Naive B cell (primary cell): ENCODE measurements around the gene EIF3D. TPM values are rescaled to one million over a fixed set of nuclear protein-coding genes. Genes with fewer than 3 reads are reported as not detected.

Experiments used
- ATAC-seq, 2 donors: fragments of 150-1000 bp; cut with Tn5 transposase; 2 replicates each; pipeline ENCODE4 v1.10.0; 2021; ENCODE audit warnings: low read depth in 2 of 2, mild to moderate bottlenecking in 2 of 2, moderate library complexity in 2 of 2
- DNase-seq: peaks from one replicate; pipeline ENCODE4 v3.0.0; 2022
- H3K27ac Mint-ChIP-seq, 6 donors: one replicate each; pipeline ENCODE4 v1.8.0; 2020 to 2022; ENCODE audit warnings: mild to moderate bottlenecking in 6 of 6, mixed read lengths in 6 of 6, moderate library complexity in 5 of 6, inconsistent platforms in 2 of 6
- H3K27me3 Mint-ChIP-seq, 3 donors: one replicate each; pipeline ENCODE4 v1.8.0; 2021 to 2022; ENCODE audit warnings: mixed read lengths in 3 of 3, mild to moderate bottlenecking in 1 of 3
- H3K36me3 Mint-ChIP-seq, 2 donors: one replicate each; pipeline ENCODE4 v1.8.0; 2020 to 2022; ENCODE audit warnings: mixed read lengths in 2 of 2, inconsistent platforms in 1 of 2, mild to moderate bottlenecking in 1 of 2
- H3K4me1 Mint-ChIP-seq, 3 donors: one replicate each; pipeline ENCODE4 v1.8.0; 2020 to 2022; ENCODE audit warnings: mixed read lengths in 3 of 3, inconsistent platforms in 1 of 3, mild to moderate bottlenecking in 1 of 3, moderate library complexity in 1 of 3
- H3K4me3 Mint-ChIP-seq, 8 donors: one replicate each; pipeline ENCODE4 v1.8.0; 2020 to 2022; ENCODE audit warnings: mild to moderate bottlenecking in 8 of 8, mixed read lengths in 8 of 8, moderate library complexity in 8 of 8, inconsistent platforms in 2 of 8
- H3K9me3 Mint-ChIP-seq, 7 donors: one replicate each; pipeline ENCODE4 v1.8.0; 2020 to 2022; ENCODE audit warnings: mixed read lengths in 7 of 7, mild to moderate bottlenecking in 5 of 7, inconsistent platforms in 2 of 7, moderate library complexity in 1 of 7
- polyA plus RNA-seq, 6 donors: library from polyadenylated mRNA; unstranded; fragments of 300-500 nt; fragmentation: Illumina TruSeq; gene quantifications; one replicate each; pipeline ENCODE4 v1.2.3, GENCODE V29; 2021; ENCODE audit warnings: low read depth in 6 of 6

EIF3D gene
- polyA plus RNA-seq, 6 donors from 2014 or later, result 142 to 185 (median 168) TPM

- H3K36me3 Mint-ChIP-seq, result no peaks in the 10 kb centered on the region
- peaks cover 0 to 2% (median 0%) of the 10 kb centered on the region in 7 donors for H3K9me3 Mint-ChIP-seq
- H3K4me3 Mint-ChIP-seq, result no peak overlapping the region
- H3K4me1 Mint-ChIP-seq, result peaks cover 0 to 11% (median 4%) of the 10 kb centered on the region in 3 donors
- H3K27ac Mint-ChIP-seq, result no peak overlapping the region
- DNase-seq, result no peak
- ATAC-seq, result no peak
- peaks cover 23 to 53% (median 43%) of the 10 kb centered on the region in 3 donors for H3K27me3 Mint-ChIP-seq
Observed at GRCh38 chr22:36563444-36563843, 34.5 kb upstream of the EIF3D start.

GRCh38 chr22:36563001-36563400 lies 34.0 kb upstream of the EIF3D start:
- H3K27me3 Mint-ChIP-seq, result peaks cover 23 to 48% (median 43%) of the 10 kb centered on the region in 3 donors

GRCh38 chr22:36562261-36562835 lies 33.4 kb upstream of the EIF3D start:
- Mint-ChIP-seq H3K9me3 (peaks cover 0 to 2% (median 0%) of the 10 kb centered on the region in 7 donors), H3K27ac (peak overlapping the region in 2 of 6 donors; percentile 62 to 72), H3K4me1 (peaks cover 0 to 10% (median 4%) of the 10 kb centered on the region in 3 donors), H3K36me3 (no peaks in the 10 kb centered on the region), H3K27me3 (peaks cover 23 to 44% (median 40%) of the 10 kb centered on the region in 3 donors), H3K4me3 (peak overlapping the region in 1 of 8 donors; percentile 30)
- no peak for DNase-seq
- ATAC-seq, result no peak

More at GRCh38 chr22:36563001-36563400, 34.0 kb upstream of the EIF3D start:
- ATAC-seq (no peak), DNase-seq (no peak)
- no peak overlapping the region for H3K4me3 Mint-ChIP-seq
- no peaks in the 10 kb centered on the region for H3K36me3 Mint-ChIP-seq
- H3K4me1 Mint-ChIP-seq, result peaks cover 0 to 11% (median 4%) of the 10 kb centered on the region in 3 donors
- H3K9me3 Mint-ChIP-seq, result peaks cover 0 to 2% (median 0%) of the 10 kb centered on the region in 7 donors
- H3K27ac Mint-ChIP-seq, result no peak overlapping the region

- H3K27ac Mint-ChIP-seq, result peak overlapping the region in 1 of 6 donors; percentile 11
- H3K4me3 Mint-ChIP-seq, result no peak overlapping the region
- H3K27me3 Mint-ChIP-seq, result peaks cover 18 to 37% (median 34%) of the 10 kb centered on the region in 3 donors
- no peak for DNase-seq
- H3K36me3 Mint-ChIP-seq, result no peaks in the 10 kb centered on the region
- H3K4me1 Mint-ChIP-seq, result peaks cover 0 to 8% (median 4%) of the 10 kb centered on the region in 3 donors
- no peak for ATAC-seq
- H3K9me3 Mint-ChIP-seq, result peaks cover 0 to 2% (median 0%) of the 10 kb centered on the region in 7 donors
Observed at GRCh38 chr22:36561291-36561811, 32.4 kb upstream of the EIF3D start.

GRCh38 chr22:36560001-36560400 lies 31.0 kb upstream of the EIF3D start:
- H3K27me3 Mint-ChIP-seq, result peaks cover 14 to 29% (median 20%) of the 10 kb centered on the region in 3 donors
- no peaks in the 10 kb centered on the region for H3K36me3 Mint-ChIP-seq
- H3K27ac Mint-ChIP-seq, result peak overlapping the region in 2 of 6 donors; percentile 54 to 57
- H3K4me1 Mint-ChIP-seq, result peaks cover 0 to 8% (median 4%) of the 10 kb centered on the region in 3 donors
- DNase-seq (no peak), ATAC-seq (no peak)
- H3K9me3 Mint-ChIP-seq, result peaks cover 0 to 2% (median 0%) of the 10 kb centered on the region in 7 donors
- H3K4me3 Mint-ChIP-seq, result no peak overlapping the region

GRCh38 chr22:36554098-36554497 lies 25.1 kb upstream of the EIF3D start:
- H3K27ac Mint-ChIP-seq, result peak overlapping the region; percentile 49 to 96 (median 88)
- ATAC-seq (no peak), DNase-seq (no peak)
- H3K4me3 Mint-ChIP-seq, result peak overlapping the region in 4 of 8 donors; percentile 22 to 58 (median 48)
- no peaks in the 10 kb centered on the region for H3K9me3 Mint-ChIP-seq
- no peaks in the 10 kb centered on the region for H3K36me3 Mint-ChIP-seq
- H3K27me3 Mint-ChIP-seq, result peaks cover 0 to 8% (median 0%) of the 10 kb centered on the region in 3 donors
- peaks cover 37 to 46% (median 39%) of the 10 kb centered on the region in 3 donors for H3K4me1 Mint-ChIP-seq

DNA sequence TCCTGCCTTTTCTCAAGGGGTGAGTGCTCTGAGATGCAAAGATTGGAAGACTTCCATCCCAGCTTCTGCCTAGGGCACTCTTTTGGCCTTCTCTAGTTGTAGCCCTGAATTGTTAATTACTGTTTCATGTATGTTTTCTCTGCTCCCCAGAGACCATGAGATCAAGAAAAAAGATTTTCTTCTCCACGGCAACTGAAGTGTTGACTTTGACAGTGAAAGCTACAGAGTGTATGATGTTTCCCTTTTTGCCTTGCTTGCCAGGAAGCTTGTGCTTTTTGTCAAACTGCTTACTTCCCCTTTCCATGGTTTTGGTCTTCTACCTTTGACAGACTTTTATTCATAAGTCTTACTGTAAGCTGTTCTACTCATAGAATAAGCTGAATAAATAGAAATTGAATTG lies 23.3 kb upstream of the EIF3D start:
- Mint-ChIP-seq H3K36me3 (no peaks in the 10 kb centered on the region), H3K4me3 (peak overlapping the region in 7 of 8 donors; percentile 5 to 81 (median 65)), H3K27ac (peak overlapping the region; percentile 93 to 100 (median 98)), H3K4me1 (peaks cover 46 to 56% (median 46%) of the 10 kb centered on the region in 3 donors), H3K27me3 (peaks cover 0 to 6% (median 0%) of the 10 kb centered on the region in 3 donors), H3K9me3 (no peaks in the 10 kb centered on the region)
- peak; percentile 93 to 94 for ATAC-seq
- DNase-seq, result peak; percentile 74

- no peak for DNase-seq
- Mint-ChIP-seq H3K9me3 (no peaks in the 10 kb centered on the region), H3K4me1 (peaks cover 51 to 61% (median 51%) of the 10 kb centered on the region in 3 donors), H3K4me3 (peak overlapping the region in 6 of 8 donors; percentile 0 to 64 (median 51)), H3K36me3 (no peaks in the 10 kb centered on the region), H3K27me3 (peaks cover 0 to 3% (median 0%) of the 10 kb centered on the region in 3 donors), H3K27ac (peak overlapping the region; percentile 78 to 100 (median 96))
- no peak for ATAC-seq
Observed at GRCh38 chr22:36550701-36551495, 21.9 kb upstream of the EIF3D start.

- ATAC-seq, result peak; percentile 11 to 15
- Mint-ChIP-seq H3K4me3 (peak overlapping the region in 4 of 8 donors; percentile 7 to 75 (median 54)), H3K4me1 (peaks cover 49 to 59% (median 49%) of the 10 kb centered on the region in 3 donors), H3K27me3 (peaks cover 0 to 4% (median 0%) of the 10 kb centered on the region in 3 donors), H3K36me3 (no peaks in the 10 kb centered on the region), H3K9me3 (no peaks in the 10 kb centered on the region), H3K27ac (peak overlapping the region; percentile 7 to 94 (median 90))
- DNase-seq, result peak; percentile 11
Observed at GRCh38 chr22:36549033-36549432, 20.1 kb upstream of the EIF3D start.

DNA sequence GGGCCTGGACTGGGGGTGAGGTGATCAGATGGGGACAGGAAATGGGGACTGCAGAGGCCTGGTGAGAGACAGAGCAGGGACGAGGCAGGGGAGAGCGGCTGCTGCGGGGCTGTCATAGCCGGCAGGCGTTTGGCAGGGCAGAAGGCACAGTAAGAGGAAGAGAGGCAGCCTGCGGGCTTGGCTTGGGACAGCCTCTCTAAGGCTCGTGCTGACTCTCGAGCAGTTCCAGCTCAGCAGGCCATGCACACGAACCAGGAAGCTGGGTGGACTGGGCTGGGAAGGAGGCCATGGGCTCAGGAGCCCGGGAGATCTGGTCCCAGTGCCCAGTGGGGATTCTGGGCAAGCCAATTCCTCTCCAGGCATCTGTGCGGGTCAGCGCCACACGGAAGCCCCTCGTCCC lies 19.6 kb upstream of the EIF3D start:
- Mint-ChIP-seq H3K9me3 (no peaks in the 10 kb centered on the region), H3K27ac (peak overlapping the region in 5 of 6 donors; percentile 50 to 97 (median 93)), H3K27me3 (peaks cover 0 to 4% (median 0%) of the 10 kb centered on the region in 3 donors), H3K4me1 (peaks cover 46 to 54% (median 46%) of the 10 kb centered on the region in 3 donors), H3K36me3 (no peaks in the 10 kb centered on the region), H3K4me3 (peak overlapping the region in 1 of 8 donors; percentile 75)
- DNase-seq (no peak), ATAC-seq (no peak)

- no peaks in the 10 kb centered on the region for H3K36me3 Mint-ChIP-seq
- no peaks in the 10 kb centered on the region for H3K9me3 Mint-ChIP-seq
- peak overlapping the region in 2 of 6 donors; percentile 38 to 50 for H3K27ac Mint-ChIP-seq
- peak overlapping the region in 1 of 8 donors; percentile 41 for H3K4me3 Mint-ChIP-seq
- peaks cover 32 to 39% (median 38%) of the 10 kb centered on the region in 3 donors for H3K4me1 Mint-ChIP-seq
- DNase-seq, result no peak
- ATAC-seq, result no peak
- peaks cover 0 to 4% (median 0%) of the 10 kb centered on the region in 3 donors for H3K27me3 Mint-ChIP-seq
Observed at GRCh38 chr22:36546932-36547331, 18.0 kb upstream of the EIF3D start.

DNA sequence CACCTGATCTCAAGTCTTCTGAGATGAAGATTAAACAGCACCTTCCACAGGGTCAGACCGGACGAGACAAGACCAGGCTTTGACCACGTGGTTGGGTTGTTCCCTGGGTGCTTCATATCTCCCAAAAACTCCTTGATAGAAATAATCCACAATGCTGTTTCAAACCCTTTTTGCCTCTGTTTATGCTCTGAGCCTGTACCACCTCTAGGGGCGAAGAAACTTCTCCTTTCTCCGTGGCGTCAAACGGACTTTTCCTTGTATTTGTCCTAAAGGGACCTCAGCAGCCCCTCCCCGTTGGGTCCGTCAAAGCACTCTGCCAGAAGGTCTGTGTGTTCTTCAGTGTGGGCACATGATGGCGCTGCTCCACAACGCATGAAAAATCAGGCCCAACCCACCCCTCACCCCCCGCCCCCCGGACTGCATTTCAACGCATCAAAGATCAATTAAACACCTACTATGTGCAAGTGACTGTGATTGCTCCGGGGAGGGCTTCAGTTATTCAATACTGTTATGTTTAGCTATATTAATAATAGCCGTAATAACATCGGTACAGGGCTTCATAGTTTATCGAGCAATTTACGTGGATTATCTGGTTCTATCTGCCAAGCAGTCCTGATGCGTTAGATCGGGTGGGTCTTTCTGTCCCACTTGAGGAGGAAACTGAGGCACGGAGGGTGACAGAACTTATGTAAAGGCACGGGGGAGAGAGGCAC lies 17.3 kb upstream of the EIF3D start:
- DNase-seq (peak; percentile 39), ATAC-seq (peak; percentile 71 to 74)
- H3K27ac Mint-ChIP-seq, result peak overlapping the region in 2 of 6 donors; percentile 25 to 38
- H3K4me3 Mint-ChIP-seq, result no peak overlapping the region
- H3K27me3 Mint-ChIP-seq, result peaks cover 0 to 4% (median 0%) of the 10 kb centered on the region in 3 donors
- peaks cover 25 to 32% (median 32%) of the 10 kb centered on the region in 3 donors for H3K4me1 Mint-ChIP-seq
- H3K9me3 Mint-ChIP-seq, result no peaks in the 10 kb centered on the region
- no peaks in the 10 kb centered on the region for H3K36me3 Mint-ChIP-seq
